GF-D8 (cell line): ENCODE measurements around the gene NAA25.
A peak's percentile ranks its signal among the peaks of the same experiment; 100 is the strongest.
"Not testable (repeated sequence)": the region's sequence is repeated elsewhere in the genome, so short reads cannot be mapped to it uniquely, and the experiment has no call there.

Experiments used
- DNase-seq: peaks from one replicate; lab custom pipeline; 2025; lab: John Stamatoyannopoulos, UW

The NAA25 gene

GRCh38 chr12:112061137-112061536 lies 47.4 kb downstream of the NAA25 start:
- no peak for DNase-seq

DNA sequence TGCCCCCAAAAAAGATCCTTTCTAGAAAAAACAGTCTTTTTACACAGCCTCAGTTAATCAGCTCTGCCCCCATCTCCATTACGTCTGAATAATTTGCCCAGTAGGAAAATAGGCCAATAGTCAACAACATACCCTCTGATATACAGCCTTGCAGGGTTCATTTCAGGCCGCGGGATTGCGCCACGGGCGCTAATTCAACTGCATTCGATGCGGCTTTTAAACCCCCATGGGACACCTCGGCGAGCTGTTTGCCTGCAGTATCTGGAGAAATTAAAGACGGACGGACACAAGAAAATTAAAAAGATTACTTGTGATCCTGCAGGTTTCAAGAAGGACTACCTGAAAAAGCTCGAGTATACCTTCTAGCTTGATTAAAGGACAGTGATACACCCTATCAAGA lies 59.2 kb downstream of the NAA25 start:
- DNase-seq = no peak

DNA sequence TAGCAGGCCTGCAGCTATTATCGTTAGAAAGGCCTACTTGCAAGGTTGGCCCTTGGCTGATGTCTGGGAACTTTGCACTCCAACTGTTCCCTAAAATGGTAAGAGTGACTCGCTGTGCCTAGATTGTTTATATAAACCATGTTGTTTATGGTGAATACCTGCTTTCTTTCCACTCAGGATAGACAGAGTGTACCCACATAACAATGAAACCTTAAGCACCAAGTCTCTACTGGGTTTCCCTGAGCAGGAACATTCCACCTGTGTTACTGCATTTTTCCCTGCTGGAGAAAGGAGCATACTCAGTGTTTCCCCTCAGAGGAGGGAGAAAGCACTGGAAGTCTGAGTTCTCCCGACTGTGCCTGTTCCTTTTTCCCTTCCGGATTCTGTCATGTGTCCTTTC lies 62.6 kb downstream of the NAA25 start:
- no peak for DNase-seq

GRCh38 chr12:112036614-112037013 lies 72.0 kb downstream of the NAA25 start:
- not testable (repeated sequence) for DNase-seq

- DNase-seq = no peak
These were observed 73.3 kb downstream of the NAA25 start for GRCh38 chr12:112035219-112035785.

DNA sequence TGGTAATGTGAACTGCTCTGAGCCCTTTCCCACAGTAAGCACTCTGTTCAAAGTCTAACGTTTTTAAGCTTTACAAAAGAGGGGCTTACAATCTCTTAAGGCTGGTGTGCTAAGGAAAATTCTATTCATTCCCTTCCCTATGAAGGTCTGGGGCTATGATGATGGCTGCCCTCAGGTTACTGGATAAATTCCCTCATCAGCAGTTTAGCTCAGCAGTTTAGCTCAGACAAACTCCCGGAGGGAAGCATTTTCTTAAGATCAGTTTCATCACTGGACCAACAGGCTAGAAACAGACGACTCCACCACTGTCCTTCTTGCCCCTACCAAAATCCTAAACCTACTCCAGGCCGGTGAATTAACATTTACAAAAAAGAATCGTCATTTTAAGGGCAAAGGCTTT lies 76.3 kb downstream of the NAA25 start:
- no peak for DNase-seq

DNA sequence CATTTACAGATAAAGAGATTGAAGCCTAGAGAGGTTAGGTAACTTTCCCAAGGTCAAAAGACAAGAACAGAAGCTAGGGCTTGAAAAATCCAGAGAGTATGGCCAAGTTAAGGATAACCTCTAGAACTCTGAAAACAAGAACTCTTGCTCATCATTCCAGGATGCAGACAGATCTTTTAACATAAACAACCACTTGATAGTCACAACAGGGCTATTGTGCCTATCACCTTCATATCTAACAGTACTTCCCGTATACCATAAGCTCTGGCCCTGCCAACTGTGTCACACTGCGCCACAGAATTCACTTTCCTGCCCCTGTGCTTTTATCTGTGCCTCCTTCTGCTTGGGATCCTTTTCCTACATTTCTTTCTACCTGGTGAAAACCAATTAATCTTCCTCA lies 77.1 kb downstream of the NAA25 start:
- DNase-seq = no peak

GRCh38 chr12:112029301-112029700 lies 79.3 kb downstream of the NAA25 start:
- DNase-seq = peak; percentile 61

DNA sequence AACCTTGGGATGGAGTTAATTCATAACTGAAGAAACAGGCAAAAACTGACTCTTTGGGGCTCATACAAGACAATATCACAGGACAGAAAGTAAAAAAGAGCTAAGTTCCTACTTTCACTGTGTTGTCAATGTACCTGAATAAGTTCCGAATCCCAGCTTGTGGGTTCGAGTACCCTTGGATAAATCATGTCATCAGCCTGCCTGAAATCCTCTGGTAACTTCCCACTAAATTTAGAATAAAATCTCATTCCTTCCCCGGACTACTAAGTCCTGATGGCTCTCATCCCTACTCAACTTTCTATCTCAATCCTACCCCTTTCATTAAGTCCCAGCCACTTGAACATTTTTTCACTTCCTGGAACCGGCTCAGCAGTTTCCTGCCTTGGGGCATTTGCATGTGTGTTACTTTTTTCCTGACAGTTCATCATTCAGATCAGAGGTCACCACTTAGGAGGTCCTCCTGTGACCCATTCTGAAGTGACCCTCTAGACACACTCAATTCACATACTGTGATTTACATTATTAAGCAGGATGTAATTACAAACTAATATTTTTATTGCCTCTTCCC lies 82.7 kb downstream of the NAA25 start:
- no peak for DNase-seq

DNA sequence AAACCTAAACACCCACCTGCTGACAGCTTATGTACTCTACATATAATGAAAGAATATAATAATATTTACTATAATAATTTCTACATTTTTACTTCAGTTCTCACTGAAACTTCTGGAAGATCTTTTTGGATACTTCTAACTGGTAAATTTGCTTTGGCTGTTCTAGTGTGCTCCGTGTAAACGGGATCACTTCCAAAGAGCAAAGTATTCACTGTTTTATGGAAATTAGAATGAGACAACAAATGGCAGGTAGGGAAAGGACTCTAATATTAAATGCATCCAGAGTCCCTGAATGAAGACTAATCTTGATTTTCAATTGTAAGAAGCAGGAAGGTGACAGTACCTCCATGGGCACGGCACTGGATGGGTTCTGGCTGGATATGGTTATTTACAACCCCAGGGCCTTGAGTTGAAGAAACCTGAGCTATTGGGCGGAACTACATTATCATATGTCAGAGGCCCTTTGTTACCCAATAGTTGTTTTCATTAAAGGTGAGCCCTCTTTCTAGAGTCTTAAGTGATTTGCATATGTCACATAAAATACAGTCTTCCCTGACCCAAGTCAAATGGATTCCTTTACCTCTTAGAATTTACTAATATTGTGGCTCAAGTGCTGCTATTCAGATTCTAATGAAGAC lies 84.7 kb downstream of the NAA25 start:
- DNase-seq = no peak

DNA sequence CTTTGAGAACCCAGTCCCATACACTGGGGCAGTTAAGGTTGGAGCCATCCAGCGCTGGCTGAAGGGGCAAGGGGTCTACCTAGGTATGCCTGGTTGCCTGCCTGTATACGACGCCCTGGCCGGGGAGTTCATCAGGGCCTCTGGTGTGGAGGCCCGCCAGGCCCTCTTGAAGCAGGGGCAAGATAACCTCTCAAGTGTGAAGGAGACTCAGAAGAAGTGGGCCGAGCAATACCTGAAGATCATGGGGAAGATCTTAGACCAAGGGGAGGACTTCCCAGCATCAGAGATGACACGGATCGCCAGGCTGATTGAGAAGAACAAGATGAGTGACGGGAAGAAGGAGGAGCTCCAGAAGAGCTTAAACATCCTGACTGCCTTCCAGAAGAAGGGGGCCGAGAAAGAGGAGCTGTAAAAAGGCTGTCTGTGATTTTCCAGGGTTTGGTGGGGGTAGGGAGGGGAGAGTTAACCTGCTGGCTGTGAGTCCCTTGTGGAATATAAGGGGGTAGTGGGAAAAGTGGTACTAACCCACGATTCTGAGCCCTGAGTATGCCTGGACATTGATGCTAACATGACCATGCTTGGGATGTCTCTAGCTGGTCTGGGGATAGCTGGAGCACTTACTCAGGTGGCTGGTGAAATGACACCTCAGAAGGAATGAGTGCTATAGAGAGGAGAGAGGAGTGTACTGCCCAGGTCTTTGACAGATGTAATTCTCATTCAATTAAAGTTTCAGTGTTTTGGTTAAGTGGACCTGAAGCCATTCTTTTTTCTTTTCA lies 86.2 kb downstream of the NAA25 start:
- DNase-seq = no peak

DNA sequence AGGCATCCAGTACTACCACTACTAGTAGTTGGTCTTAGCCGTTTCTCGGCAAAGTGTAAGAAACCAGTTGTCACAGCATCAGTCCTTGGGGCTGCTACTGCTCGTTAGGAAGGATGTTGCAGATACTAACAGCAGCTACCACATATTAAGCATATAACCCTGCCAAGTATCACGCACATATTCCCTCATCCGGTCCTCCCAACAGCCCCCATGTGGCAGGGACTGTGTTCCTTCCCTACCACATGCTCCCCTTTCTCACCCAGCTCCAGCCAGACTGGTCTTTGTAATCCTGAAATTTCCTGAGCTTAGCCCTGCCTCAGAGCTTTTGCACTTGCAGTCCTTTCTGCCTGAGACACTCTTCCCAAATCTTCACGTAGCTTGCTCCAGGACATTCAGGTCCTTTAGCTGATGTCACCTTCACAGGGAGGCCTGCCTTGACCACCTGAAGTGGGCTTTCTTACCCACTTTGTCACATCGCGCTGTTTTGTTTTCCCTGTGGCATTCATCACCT lies 87.6 kb downstream of the NAA25 start:
- no peak for DNase-seq

DNA sequence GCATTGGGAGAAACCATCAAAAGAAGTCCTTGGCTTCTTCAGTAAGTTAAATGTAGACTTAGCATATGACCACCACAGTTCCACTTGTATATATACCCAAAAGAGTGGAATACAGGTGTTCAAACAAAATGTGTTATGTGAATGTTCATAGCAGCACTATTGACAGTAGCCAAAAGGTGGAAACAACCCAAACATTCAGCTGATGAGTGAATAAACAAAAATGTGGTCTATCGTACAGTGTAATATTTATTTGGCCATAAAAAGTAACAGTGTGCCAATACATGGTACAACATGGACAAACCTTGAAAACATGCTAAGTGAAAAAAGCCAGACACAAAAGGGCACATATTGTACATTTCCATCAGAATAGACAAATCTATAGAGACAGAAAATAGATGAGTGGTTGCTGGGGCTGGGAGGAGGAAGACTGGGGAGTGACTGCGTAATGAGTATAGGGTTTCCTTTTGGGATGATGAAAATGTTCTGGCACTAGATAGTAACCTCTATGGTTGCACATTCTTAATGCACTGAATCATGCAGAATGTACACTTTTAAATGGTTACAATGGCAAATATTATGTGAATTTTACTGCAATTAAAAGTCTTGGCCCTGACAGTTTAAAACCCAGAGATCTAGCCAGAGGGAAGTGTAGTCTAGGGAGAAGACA lies 89.9 kb downstream of the NAA25 start:
- DNase-seq = no peak

GRCh38 chr12:112017041-112017440 lies 91.5 kb downstream of the NAA25 start:
- no peak for DNase-seq

DNA sequence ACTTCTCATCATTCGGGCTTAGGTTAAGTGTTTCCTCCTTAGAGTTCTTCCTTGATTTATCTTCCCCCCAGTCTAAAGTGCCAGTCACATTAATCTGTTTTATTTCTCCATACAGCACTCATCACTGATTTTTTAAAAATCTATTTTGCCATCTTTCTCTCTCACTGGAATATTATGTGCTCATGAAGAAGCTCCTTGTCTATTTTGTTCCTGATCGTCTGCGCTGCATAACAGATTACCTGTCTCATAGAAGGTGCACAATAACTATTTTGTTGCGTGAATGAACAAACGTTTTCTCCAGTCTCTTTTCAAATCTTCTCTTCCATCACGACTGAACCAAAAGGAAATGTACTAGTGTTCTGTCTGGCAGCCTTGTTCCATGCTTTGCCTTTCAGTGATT lies 92.6 kb downstream of the NAA25 start:
- DNase-seq = no peak

GRCh38 chr12:112013601-112014402 lies 94.8 kb downstream of the NAA25 start:
- peak; percentile 64 for DNase-seq

DNA sequence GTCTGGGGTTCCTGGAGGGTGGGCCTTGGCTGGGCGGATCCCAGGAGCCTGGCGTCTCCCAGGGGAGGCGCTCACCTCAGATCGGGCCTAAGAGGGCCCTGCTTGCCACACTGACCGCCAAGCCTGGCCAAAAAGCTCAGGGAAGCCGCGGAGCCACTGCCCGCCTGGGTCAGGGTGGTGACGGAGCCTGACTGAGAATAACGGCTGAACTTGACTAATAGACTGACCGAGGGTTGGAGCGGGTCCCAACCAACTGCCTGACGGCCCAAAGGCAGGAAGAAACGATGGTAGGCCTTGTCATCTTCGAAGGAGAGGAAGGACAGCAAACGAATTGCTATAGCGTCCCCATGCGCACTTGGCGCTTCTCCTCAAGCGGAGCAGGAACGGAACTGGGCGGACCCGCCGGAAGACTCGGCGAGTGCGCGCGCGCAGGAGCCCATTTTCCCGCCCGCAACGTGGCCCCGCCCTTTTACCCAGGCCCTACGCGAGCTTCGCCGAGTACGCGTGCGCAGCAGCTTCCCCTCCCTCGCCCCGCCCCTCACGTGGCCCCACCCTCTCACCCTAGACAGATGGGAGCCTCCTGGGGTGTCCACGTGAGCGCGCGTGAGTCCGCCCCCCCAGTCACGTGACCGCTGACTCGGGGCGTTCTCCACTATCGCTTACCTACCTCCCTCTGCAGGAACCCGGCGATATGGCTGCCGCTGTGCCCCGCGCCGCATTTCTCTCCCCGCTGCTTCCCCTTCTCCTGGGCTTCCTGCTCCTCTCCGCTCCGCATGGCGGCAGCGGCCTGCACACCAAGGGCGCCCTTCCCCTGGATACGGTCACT lies 95.6 kb downstream of the NAA25 start, which contains the start of the genes ERP29 and TMEM116:
Gene ERP29, plus strand, starts transcription at position 652 of the 826 bp plus-strand sequence. Its CDS starts 40 bp downstream, at position 692.
Gene TMEM116, minus strand, starts transcription at position 391 of the 826 bp plus-strand sequence. CDS start 7,895 bp downstream, outside the sequence.
- DNase-seq = peak; percentile 94

- DNase-seq = no peak
These were observed 96.9 kb downstream of the NAA25 start for GRCh38 chr12:112011685-112012084.

DNA sequence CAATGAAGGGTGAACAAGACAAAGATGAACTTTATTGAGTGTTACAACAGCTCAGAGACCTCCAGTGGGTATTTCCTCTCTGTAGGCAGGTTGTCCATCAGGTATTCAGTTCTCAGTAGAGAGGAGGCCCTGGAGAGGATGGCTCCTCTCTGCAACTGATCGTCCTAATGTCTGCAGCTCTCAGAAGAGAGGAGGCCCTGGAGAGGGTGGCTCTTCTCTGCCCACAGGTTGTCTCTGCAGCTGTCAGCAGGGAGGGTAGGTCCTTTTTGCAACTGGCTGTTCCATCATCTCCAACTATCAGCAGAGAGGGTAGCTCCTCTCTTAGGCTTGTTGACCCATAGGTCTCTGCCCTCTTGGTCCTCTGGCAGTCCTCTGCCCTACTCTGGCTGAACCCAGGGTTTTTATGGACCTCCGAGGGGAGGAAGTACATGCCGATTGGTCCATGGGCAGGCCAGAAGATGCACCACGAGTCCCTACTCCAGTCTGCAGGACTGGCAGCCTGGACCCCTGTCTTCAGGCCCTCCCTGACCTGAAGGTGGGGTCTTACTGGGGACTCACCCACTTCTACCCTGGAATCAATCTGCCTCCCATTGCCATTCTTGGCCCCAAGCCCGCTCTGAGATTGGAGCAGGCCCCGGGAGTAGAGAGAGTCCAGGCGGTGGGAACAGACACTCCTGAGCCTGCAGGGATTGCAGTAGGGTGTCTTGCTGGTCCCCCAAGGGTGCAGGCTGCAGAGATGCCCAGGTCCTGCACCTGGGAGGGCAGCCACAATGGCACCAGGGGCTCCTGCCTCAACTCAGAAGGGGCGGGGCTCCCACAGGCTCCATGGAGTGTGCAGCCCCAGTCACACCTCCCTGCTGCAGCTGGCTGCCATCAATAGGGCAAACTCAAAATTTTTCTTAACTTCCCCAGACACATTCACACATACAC lies 97.9 kb downstream of the NAA25 start:
- no peak for DNase-seq
